ENCODE measurements around the gene MT1E.
"Not testable (repeated sequence)": the region's sequence is repeated elsewhere in the genome, so short reads cannot be mapped to it uniquely, and the experiment has no call there.

Gene MT1E

DNA sequence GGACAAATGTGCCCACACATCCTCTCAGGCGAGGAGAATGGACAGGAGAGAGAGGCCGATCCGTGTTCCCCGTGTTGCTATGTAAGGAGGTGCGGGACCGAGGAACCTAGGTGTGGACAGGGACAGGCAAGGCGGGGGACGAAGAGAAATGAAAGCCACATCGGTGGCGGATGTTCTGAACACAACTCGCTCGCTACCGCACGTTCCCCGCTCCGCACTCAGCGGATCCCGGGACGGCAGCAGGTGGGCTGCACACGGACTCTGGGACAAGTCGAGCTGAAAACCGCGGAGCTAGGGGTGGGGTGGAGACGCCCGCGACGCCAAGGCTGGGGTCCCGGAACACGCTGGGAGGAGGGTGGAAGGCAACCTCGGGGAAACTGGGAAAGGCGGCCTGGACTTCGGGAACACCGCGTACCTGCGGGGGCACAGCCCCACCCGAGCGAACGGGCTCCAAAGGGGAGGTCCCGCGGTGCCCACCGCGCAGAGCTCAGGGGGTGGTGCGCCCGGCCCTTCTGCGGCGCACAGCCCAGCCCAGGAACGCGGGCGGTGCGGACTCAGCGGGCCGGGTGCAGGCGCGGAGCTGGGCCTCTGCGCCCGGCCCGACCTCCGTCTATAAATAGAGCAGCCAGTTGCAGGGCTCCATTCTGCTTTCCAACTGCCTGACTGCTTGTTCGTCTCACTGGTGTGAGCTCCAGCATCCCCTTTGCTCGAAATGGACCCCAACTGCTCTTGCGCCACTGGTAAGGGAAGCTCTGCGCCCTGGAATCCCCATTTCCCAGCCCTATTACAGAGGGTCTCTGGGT is at the start of gene MT1E:
Gene MT1E, plus strand, starts transcription at position 642 of the 803 bp plus-strand sequence. Its CDS starts 71 bp downstream, at position 713.
- no peak for DNase-seq

- DNase-seq, result no peak
These were observed 48.8 kb upstream of the MT1E start for GRCh38 chr16:56576585-56577299.

- DNase-seq, result no peak
These were observed 48.3 kb upstream of the MT1E start for GRCh38 chr16:56577300-56577625.

GRCh38 chr16:56580391-56581048 is 45.1 kb upstream of the MT1E start:
- DNase-seq, result no peak

DNA sequence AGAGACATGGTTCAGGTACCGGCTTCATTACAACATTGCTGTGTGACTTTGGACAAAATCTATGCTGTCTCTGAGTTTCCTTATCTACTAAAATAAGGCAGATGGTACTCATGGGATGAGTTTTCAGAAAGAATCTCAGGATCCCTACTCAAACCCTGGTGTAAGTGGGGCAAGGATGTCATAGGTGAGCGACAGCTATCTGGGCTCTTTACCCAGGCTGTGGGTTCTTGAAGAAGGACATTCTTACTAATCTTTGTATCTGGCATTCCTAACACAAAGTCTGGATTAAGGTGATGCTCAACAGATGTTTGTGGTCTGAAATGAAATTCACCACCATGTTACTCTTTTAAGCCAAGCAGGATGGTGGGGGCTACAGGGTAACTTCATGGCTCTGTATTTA is 42.7 kb upstream of the MT1E start:
- not testable (repeated sequence) for DNase-seq

- no peak for DNase-seq
These were observed 42.0 kb upstream of the MT1E start for GRCh38 chr16:56583351-56584168.

DNA sequence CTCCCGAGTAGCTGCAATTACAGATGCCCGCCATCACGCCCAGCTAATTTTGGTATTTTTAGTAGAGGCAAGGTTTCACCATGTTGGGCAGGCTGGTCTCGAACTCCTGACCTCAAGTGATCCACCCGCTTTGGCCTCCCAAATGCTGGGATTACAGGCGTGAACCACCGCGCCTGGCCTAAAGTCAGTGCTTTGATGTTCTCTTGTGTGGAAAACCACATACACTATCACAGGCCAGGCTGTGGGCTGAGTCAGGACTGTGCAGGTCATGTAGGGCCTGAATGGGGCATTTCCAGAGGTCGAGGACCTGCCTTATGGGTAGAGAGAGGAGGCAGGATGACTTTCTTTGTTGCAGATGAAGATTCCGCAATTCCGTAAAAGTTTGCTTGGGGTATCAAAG is 41.3 kb upstream of the MT1E start:
- no peak for DNase-seq

DNA sequence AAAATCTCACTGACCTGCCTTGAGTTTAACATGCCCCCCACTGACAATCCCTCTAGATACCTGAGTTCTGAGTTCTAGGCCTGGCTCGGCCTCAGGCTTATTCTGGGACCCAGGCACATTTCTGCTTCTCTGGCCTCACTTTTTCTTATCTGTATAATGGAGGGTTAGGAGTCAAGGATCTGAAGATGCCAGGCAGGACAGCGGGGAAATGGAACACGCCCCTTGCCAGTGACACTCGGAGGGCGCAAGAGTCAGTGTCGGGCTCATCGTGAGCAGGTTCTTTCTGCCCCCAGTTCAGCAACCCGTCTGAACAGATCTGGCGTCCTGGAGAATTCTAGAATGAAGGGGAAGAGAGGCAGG is 36.8 kb upstream of the MT1E start:
- DNase-seq, result no peak

GRCh38 chr16:56589141-56590039 is 36.2 kb upstream of the MT1E start, which contains the start of gene MT3:
TSS of gene MT3 (plus strand) at chr16:56589528. CDS start at chr16:56589591, 63 bp downstream.
- peak; percentile 54 to 68 for DNase-seq

- DNase-seq, result no peak
These were observed 34.1 kb upstream of the MT1E start for GRCh38 chr16:56591377-56592060.

GRCh38 chr16:56593573-56594291 is 31.8 kb upstream of the MT1E start:
- DNase-seq, result no peak

DNA sequence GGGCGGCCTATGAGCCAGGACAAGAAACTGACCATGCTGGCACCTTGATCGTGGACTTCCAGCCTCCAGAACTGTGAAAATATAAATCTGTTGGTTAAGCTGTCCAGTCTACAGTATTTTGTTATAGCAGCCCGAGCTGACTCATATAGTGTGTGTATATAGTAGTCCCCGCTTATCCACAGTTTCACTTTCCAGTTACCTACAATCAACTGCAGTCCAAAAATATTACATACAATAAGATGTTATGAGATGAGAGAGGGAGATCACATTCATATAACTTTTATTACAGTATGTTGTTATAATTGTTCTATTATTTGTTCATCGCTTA is 31.3 kb upstream of the MT1E start:
- DNase-seq, result no peak

- DNase-seq, result peak; percentile 2 to 4
These were observed 25.1 kb upstream of the MT1E start for GRCh38 chr16:56600398-56600999.

GRCh38 chr16:56601325-56601724 is 24.3 kb upstream of the MT1E start:
- DNase-seq, result no peak

GRCh38 chr16:56603589-56603988 is 22.0 kb upstream of the MT1E start:
- DNase-seq, result peak; percentile 15 to 16

- DNase-seq, result no peak
These were observed 20.6 kb upstream of the MT1E start for GRCh38 chr16:56604966-56605365.

- no peak for DNase-seq
These were observed 20.1 kb upstream of the MT1E start for GRCh38 chr16:56605475-56605874.

DNA sequence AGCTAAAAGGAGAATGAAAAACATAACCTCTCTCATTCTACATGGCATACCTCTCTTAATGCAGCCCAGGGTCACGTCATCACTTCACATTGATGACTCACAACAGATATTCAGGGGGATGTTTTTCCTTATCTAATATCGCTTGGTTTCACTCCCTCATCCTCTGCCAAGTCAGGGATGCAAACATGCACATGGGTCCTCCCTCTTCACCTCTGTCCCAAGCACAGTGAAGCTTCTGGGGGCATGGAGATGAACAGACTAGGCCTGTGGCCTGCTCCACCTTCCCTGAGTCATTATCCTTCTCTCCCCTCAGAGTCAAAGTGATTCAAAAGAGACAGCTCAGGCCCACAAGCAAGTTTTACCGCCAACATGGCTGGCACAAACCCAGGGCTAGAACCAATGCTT is 19.5 kb upstream of the MT1E start:
- DNase-seq, result no peak

DNA sequence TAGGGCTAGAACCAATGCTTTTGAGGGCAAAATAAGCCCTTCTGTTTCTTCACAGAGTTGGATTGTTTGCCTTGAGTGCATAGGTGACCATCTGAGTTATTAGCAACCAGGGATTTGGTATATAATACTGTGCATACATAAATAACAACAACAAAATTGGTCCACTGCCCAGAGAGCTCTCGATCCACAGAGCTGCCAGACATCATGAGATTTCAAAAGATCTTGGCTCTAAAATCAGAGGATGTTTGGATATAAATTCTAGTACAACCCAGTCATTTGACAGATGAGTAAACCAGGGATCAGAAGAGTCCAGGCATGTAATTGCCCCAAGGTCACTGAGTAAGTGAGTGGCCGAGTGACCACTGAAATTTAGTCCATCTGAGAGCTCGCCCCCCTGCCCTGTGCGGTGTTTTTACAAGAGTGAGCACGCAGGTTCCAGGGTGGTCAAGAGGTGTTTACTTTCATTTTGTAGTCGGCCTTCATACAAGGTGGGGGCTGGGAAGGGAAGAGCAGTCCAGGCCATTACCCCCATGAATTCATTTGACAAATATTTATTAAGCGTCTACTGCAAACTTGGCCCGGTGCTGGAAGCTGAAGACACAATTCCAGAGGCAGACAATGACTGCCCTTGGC is 19.0 kb upstream of the MT1E start:
- no peak for DNase-seq

DNA sequence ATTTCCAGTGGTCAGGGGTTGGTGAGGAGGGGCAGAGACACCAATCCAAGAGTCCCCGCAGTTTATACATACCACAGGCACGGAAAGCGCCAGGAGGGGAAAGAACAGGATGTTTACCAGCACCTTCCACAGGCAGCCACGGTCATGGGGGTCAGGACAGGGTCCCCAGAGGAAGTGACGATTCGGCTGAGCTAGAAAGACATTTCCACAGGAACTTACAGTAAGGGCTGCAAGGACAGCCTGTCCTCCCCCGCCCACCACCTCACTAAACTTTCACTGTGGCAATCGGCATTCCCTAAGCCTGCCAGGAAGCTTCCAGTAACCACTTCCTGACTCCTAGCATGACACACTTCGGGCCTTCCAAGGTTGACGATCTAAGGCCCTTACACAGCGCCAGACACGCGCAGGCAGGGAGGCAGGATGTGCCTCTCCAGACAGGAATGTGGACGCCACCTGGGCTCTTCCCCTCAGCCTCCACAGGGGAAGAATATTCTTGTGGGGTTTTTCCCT is 18.4 kb upstream of the MT1E start:
- no peak for DNase-seq
